H1 (cell line): ENCODE data around the gene SMC2. TPM values are rescaled to one million over a fixed set of nuclear protein-coding genes. Genes with fewer than 3 reads are reported as not detected.

Source experiments
- CTCF ChIA-PET: fragments of 300-600 bp; sonication (Branson Sonifier 250); formaldehyde crosslinking; loops from one replicate; lab custom pipeline; 2021; ENCODE audit not compliant: partially characterized antibody; lab: Charles Lee
- POLR2A ChIA-PET: fragments of 300-600 bp; sonication (Branson Sonifier 250); formaldehyde crosslinking; loops from one replicate; lab custom pipeline; 2021; ENCODE audit warnings: inconsistent platforms; ENCODE audit not compliant: partially characterized antibody; lab: Charles Lee
- DNase-seq, 2 experiments: peaks; one replicate each; pipeline versions ENCODE4 v3.0.0 to v3.0.0-alpha.2; 2010 to 2022; ENCODE audit warnings: low spot score in 2 of 2, low read depth in 1 of 2, mixed read lengths in 1 of 2
- FAIRE-seq: peaks from 2 replicates; lab custom pipeline; 2011; peaks lifted over from hg19 to GRCh38; lab: Jason Lieb, UNC
- H2AFZ ChIP-seq: 2 replicates; pipeline ENCODE4 v1.8.1; 2012; ENCODE audit warnings: low read length, inconsistent platforms
- H2AK5ac ChIP-seq: 2 replicates; pipeline ENCODE4 v1.6.1; 2013; ENCODE audit warnings: low read depth, low read length
- H2BK120ac ChIP-seq: replicated peaks from 2 replicates; pipeline ENCODE3; 2013; ENCODE audit warnings: low read depth, low read length, inconsistent platforms
- H2BK12ac ChIP-seq: 2 replicates; pipeline ENCODE4 v1.6.1; 2013; ENCODE audit warnings: low read depth, low read length
- H2BK15ac ChIP-seq: 2 replicates; pipeline ENCODE4 v1.6.1; 2013; ENCODE audit warnings: low read length
- H2BK20ac ChIP-seq: 2 replicates; pipeline ENCODE4 v1.6.1; 2013; ENCODE audit warnings: low read length
- H2BK5ac ChIP-seq: 2 replicates; pipeline ENCODE4 v1.6.1; 2013; ENCODE audit warnings: low read depth, low read length
- H3K14ac ChIP-seq: 2 replicates; pipeline ENCODE4 v1.6.1; 2013; ENCODE audit warnings: inconsistent platforms; ENCODE audit not compliant: insufficient read length
- H3K18ac ChIP-seq: 2 replicates; pipeline ENCODE4 v1.6.1; 2013; ENCODE audit warnings: low read length; ENCODE audit errors: extremely low read depth
- H3K23ac ChIP-seq: 2 replicates; pipeline ENCODE4 v1.6.1; 2013; ENCODE audit warnings: inconsistent platforms; ENCODE audit not compliant: insufficient read length
- H3K23me2 ChIP-seq: 2 replicates; pipeline ENCODE4 v1.6.1; 2013; ENCODE audit warnings: low read depth, low read length
- H3K27ac ChIP-seq: 2 replicates; pipeline ENCODE4 v1.6.1; 2011; ENCODE audit warnings: low read depth, low read length, inconsistent platforms
- H3K27me3 ChIP-seq, 4 experiments: replicated peaks in 1 of 4; 1 replicate in 1 of 4; 2 replicates in 3 of 4; pipeline versions ENCODE4 v1.6.1 to v1.8.1; 2011 to 2013; ENCODE audit warnings: low read length in 3 of 4, mild to moderate bottlenecking in 3 of 4, inconsistent platforms in 2 of 4, mixed read lengths in 2 of 4, moderate library complexity in 1 of 4; ENCODE audit not compliant: control insufficient read depth in 3 of 4, insufficient read depth in 3 of 4; ENCODE audit errors: extremely low read depth in 1 of 4
- H3K36me3 ChIP-seq, 4 experiments: 2 replicates each; pipeline versions ENCODE4 v1.6.1 to v1.8.1; 2011 to 2013; ENCODE audit warnings: mild to moderate bottlenecking in 4 of 4, low read length in 3 of 4, moderate library complexity in 2 of 4, control low read depth in 1 of 4, inconsistent platforms in 1 of 4; ENCODE audit not compliant: insufficient read depth in 4 of 4, control insufficient read depth in 2 of 4
- H3K4ac ChIP-seq: replicated peaks from 2 replicates; pipeline ENCODE3; 2013; ENCODE audit warnings: low read length, low read depth, mixed read lengths, inconsistent platforms; ENCODE audit not compliant: insufficient read length
- H3K4me1 ChIP-seq, 4 experiments: replicated peaks in 1 of 4; 1 replicate in 1 of 4; 2 replicates in 3 of 4; pipeline versions ENCODE4 v1.6.1 to v1.8.1; 2011 to 2013; ENCODE audit warnings: low read length in 3 of 4, inconsistent platforms in 2 of 4, mixed read lengths in 1 of 4; ENCODE audit not compliant: insufficient read depth in 4 of 4, control insufficient read depth in 3 of 4
- H3K4me2 ChIP-seq, 2 experiments: 2 replicates each; pipeline versions ENCODE4 v1.6.1 to v1.8.1; 2011 to 2013; ENCODE audit warnings: low read depth in 2 of 2, low read length in 2 of 2, control low read depth in 1 of 2, inconsistent platforms in 1 of 2, mild to moderate bottlenecking in 1 of 2; ENCODE audit not compliant: insufficient read depth in 1 of 2
- H3K4me3 ChIP-seq, 4 experiments: fragments of 200-600, 300-600 bp in 1 of 4; sonication (generic), shearing (Covaris generic), sonication (Bioruptor Twin) in 1 of 4; 2 replicates each; pipeline versions ENCODE4 v1.5.1 to v1.8.1; 2011 to 2016; ENCODE audit warnings: low read length in 4 of 4, low read depth in 3 of 4, control low read depth in 2 of 4, inconsistent platforms in 2 of 4, mild to moderate bottlenecking in 2 of 4, mixed read lengths in 1 of 4, moderate library complexity in 1 of 4; ENCODE audit not compliant: insufficient read depth in 2 of 4; ENCODE audit errors: extremely low read depth in 1 of 4
- H3K56ac ChIP-seq: replicated peaks from 2 replicates; pipeline ENCODE3; 2013; ENCODE audit warnings: low read depth, mild to moderate bottlenecking, mixed read lengths, low read length, inconsistent platforms; ENCODE audit not compliant: insufficient read length
- H3K79me1 ChIP-seq: 2 replicates; pipeline ENCODE4 v1.6.1; 2013; ENCODE audit warnings: low read depth, low read length, control low read depth
- H3K79me2 ChIP-seq, 2 experiments: 2 replicates each; pipeline versions ENCODE4 v1.6.1 to v1.8.1; 2012 to 2013; ENCODE audit warnings: low read length in 2 of 2, mild to moderate bottlenecking in 2 of 2, inconsistent platforms in 1 of 2; ENCODE audit not compliant: insufficient read depth in 2 of 2, control insufficient read depth in 1 of 2
- H3K9ac ChIP-seq, 4 experiments: replicated peaks in 1 of 4; 1 replicate in 1 of 4; 2 replicates in 3 of 4; pipeline versions ENCODE4 v1.6.1 to v1.8.1; 2011 to 2013; ENCODE audit warnings: low read depth in 3 of 4, low read length in 3 of 4, control low read depth in 2 of 4, mild to moderate bottlenecking in 2 of 4, moderate library complexity in 2 of 4, inconsistent platforms in 1 of 4; ENCODE audit errors: extremely low read depth in 1 of 4
- H3K9me3 ChIP-seq, 2 experiments: 2 replicates each; pipeline versions ENCODE4 v1.6.1 to v1.8.1; 2012 to 2013; ENCODE audit warnings: mild to moderate bottlenecking in 2 of 2, moderate library complexity in 2 of 2, control low read depth in 1 of 2, inconsistent platforms in 1 of 2, low read depth in 1 of 2, low read length in 1 of 2, mixed read lengths in 1 of 2; ENCODE audit not compliant: insufficient read depth in 2 of 2
- H4K20me1 ChIP-seq, 2 experiments: replicated peaks in 1 of 2; 2 replicates each; pipeline versions ENCODE3 to v1.8.1; 2011 to 2013; ENCODE audit warnings: inconsistent platforms in 2 of 2, low read length in 2 of 2, mild to moderate bottlenecking in 1 of 2; ENCODE audit not compliant: insufficient read depth in 2 of 2, control insufficient read depth in 1 of 2
- H4K5ac ChIP-seq: 2 replicates; pipeline ENCODE4 v1.6.1; 2013; ENCODE audit warnings: low read length, low read depth, mixed read lengths, inconsistent platforms; ENCODE audit not compliant: insufficient read length
- H4K8ac ChIP-seq: 2 replicates; pipeline ENCODE4 v1.8.0; 2013; ENCODE audit warnings: mild to moderate bottlenecking, moderate library complexity, low read length, inconsistent platforms; ENCODE audit not compliant: insufficient read depth; ENCODE audit errors: extremely low read depth
- H4K91ac ChIP-seq: replicated peaks from 2 replicates; pipeline ENCODE3; 2013; ENCODE audit warnings: low read length, mixed read lengths, inconsistent platforms; ENCODE audit not compliant: insufficient read length
- ATF2 ChIP-seq: IDR thresholded peaks from 2 replicates; pipeline ENCODE4 v1.6.1; 2012; ENCODE audit warnings: low read length, inconsistent platforms
- CHD2 ChIP-seq: IDR thresholded peaks from 2 replicates; pipeline ENCODE4 v1.6.1; 2012; ENCODE audit warnings: low read length, improper control_type of control experiment
- HDAC2 ChIP-seq, 2 experiments: fragments of 300-600 bp in 1 of 2; sonication (generic) in 1 of 2; IDR thresholded peaks; 2 replicates each; pipeline ENCODE4 v1.6.1; 2011 to 2012; ENCODE audit warnings: low read depth in 2 of 2, low read length in 2 of 2, mild to moderate bottlenecking in 2 of 2, moderate library complexity in 2 of 2, borderline replicate concordance in 1 of 2, inconsistent platforms in 1 of 2
- MAFK ChIP-seq: IDR thresholded peaks from 2 replicates; pipeline ENCODE4 v1.6.1; 2012; ENCODE audit warnings: low read depth, mild to moderate bottlenecking, improper control_type of control experiment, low read length
- RFX5 ChIP-seq: IDR thresholded peaks from 2 replicates; pipeline ENCODE4 v1.6.1; 2011; ENCODE audit warnings: low read depth, low read length, improper control_type of control experiment, borderline replicate concordance
- SIN3A ChIP-seq, 2 experiments: IDR thresholded peaks in 1 of 2; conservative IDR thresholded peaks in 1 of 2; 2 replicates each; pipeline ENCODE4 v1.6.1; 2011 to 2012; ENCODE audit warnings: low read length in 2 of 2, improper control_type of control experiment in 1 of 2, low read depth in 1 of 2, mild to moderate bottlenecking in 1 of 2
- TCF12 ChIP-seq: IDR thresholded peaks from 2 replicates; pipeline ENCODE4 v1.6.1; 2011; ENCODE audit warnings: low read depth, mild to moderate bottlenecking, low read length
- ZNF274 ChIP-seq: IDR thresholded peaks from 2 replicates; pipeline ENCODE4 v1.7.0; 2012; ENCODE audit warnings: low read length, borderline replicate concordance; ENCODE audit errors: extremely low read depth
- WGBS, 2 experiments: shearing (Covaris generic) in 1 of 2; methylation state at CpG; one replicate each; pipeline versions ENCODE4 v1.1.6 to v1.1.7; 2013 to 2015; ENCODE audit warnings: low lambda C conversion rate in 2 of 2, mixed read lengths in 2 of 2, inconsistent platforms in 1 of 2, low coverage in 1 of 2, missing lambda C conversion rate in 1 of 2; ENCODE audit not compliant: insufficient replicate concordance in 2 of 2, insufficient coverage in 1 of 2, insufficient read length in 1 of 2; ENCODE audit errors: extremely low coverage in 1 of 2, missing lambda C conversion rate in 1 of 2; 5-methylcytosine and 5-hydroxymethylcytosine counted together
- polyA plus RNA-seq, 7 experiments: library from polyadenylated mRNA; depleted of rRNA in 3 of 7; stranded (reverse) in 5 of 7; unstranded in 2 of 7; fragments of >200 nt in 5 of 7; fragments of 200-250 nt in 2 of 7; gene quantifications; 1 replicate in 5 of 7; 2 replicates in 1 of 7; 4 replicates in 1 of 7; pipeline versions ENCODE4 v1.2.1 to v1.2.3, GENCODE V29; 2011 to 2013; ENCODE audit warnings: missing spikeins in 2 of 7, mixed read lengths in 2 of 7
- total RNA-seq: library from RNA; stranded (reverse); fragmentation: NEBNext Ultra II Directional; extraction: Animal tissue kit (Norgen Biotek cat#: 25700); gene quantifications from 2 replicates; pipeline ENCODE4 v1.2.1, GENCODE V29; 2021

Gene SMC2
- total and polyA plus RNA-seq, 2 of the 8 experiments (the other 6 are each of a cell fraction or from before 2014, with no cell fraction given) = 7.5 to 39.8 TPM

DNA sequence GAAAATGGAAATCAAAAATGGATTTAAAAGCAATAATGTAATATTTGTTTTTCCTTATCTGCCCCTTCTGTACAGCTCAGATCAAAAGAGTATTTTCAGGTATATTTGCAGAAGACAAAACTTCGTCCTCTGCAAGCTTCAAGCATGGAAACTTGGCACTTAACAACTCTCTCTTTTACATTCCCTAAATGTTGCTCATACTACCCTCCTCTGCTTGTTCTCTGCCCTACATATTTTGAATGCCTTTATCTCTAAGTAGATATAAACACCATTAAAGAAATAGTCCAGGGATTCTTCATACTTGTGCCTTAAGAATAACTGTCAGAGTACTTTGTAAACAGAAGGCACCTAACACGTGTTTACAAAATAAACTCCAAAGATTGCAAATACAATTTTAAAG, 19.2 kb upstream of the SMC2 start:
- Histone ChIP-seq H3K36me3 (no peaks in the 10 kb centered on the region), H3K9me3 (peaks cover 0 to 3% of the 10 kb centered on the region in 2 experiments; a peak in 3 of 4 replicates), H4K8ac (no peak overlapping the region), H2AFZ (no peak overlapping the region), H3K4ac (no peak overlapping the region), H3K27ac (no peak overlapping the region), H3K9ac (no peak overlapping the region), H4K20me1 (no peaks in the 10 kb centered on the region), H3K79me2 (no peaks in the 10 kb centered on the region), H2AK5ac (no peak overlapping the region), H3K23ac (no peak overlapping the region), H2BK20ac (no peak overlapping the region), H3K18ac (no peak overlapping the region), H3K14ac (no peak overlapping the region), H3K27me3 (no peaks in the 10 kb centered on the region), H2BK5ac (no peak overlapping the region), H2BK15ac (no peak overlapping the region), H3K4me2 (no peak overlapping the region), H4K5ac (no peak overlapping the region), H2BK120ac (no peak overlapping the region), H2BK12ac (no peak overlapping the region), H3K79me1 (no peaks in the 10 kb centered on the region), H3K4me1 (no peaks in the 10 kb centered on the region), H3K23me2 (no peaks in the 10 kb centered on the region), H3K56ac (no peak overlapping the region), H3K4me3 (no peak overlapping the region), H4K91ac (no peak overlapping the region)
- DNase-seq (no peak), FAIRE-seq (no peak)
- 89% methylated on average over 2 of the region's 2 CpGs; no CpG with 5 or more reads in 1 of the 2 experiments for WGBS, 2 experiments
- POLR2A ChIA-PET = no interaction called here
- no peak for TF ChIP-seq HDAC2 (IDR thresholded peaks at IDR 0.05; ENCODE audit: borderline replicate concordance in 1 of 2, low read depth in 2 of 2, low read length in 2 of 2)
- TF ChIP-seq ZNF274 = no peak
- no peak for TF ChIP-seq RFX5
- TF ChIP-seq MAFK = no peak
- no peak for TF ChIP-seq CHD2
- TF ChIP-seq ATF2 = no peak
- TF ChIP-seq TCF12 = no peak
- TF ChIP-seq SIN3A (conservative IDR thresholded peaks at IDR 0.05 in 1 of 2, IDR thresholded peaks at IDR 0.05 in 1 of 2; ENCODE audit: low read depth in 1 of 2, low read length in 2 of 2) = no peak
- CTCF ChIA-PET = no interaction called here
